WERI-Rb-1 (cell line): ENCODE measurements around the gene CCDC80.

Experiments used
- DNase-seq: peaks from one replicate; pipeline ENCODE4 v3.0.0-alpha.2; 2020
- H3K27ac ChIP-seq: fragments of 250-450 bp; sonication (Bioruptor Pico); 2 replicates; pipeline ENCODE4 v1.5.1; 2020; ENCODE audit warnings: mild to moderate bottlenecking, moderate library complexity
- H3K27me3 ChIP-seq: fragments of 250-450 bp; sonication (Bioruptor Pico); 2 replicates; pipeline ENCODE4 v1.5.1; 2021; ENCODE audit warnings: mild to moderate bottlenecking, low read depth, moderate library complexity; ENCODE audit not compliant: insufficient read depth, severe bottlenecking
- H3K36me3 ChIP-seq: fragments of 250-450 bp; sonication (Bioruptor Pico); 2 replicates; pipeline ENCODE4 v1.5.1; 2020; ENCODE audit warnings: mild to moderate bottlenecking, moderate library complexity
- H3K4me3 ChIP-seq: 2 replicates; pipeline ENCODE4 v1.5.1; 2011; ENCODE audit warnings: low read depth, mild to moderate bottlenecking, control low read depth, low read length
- H3K9me3 ChIP-seq: fragments of 250-450 bp; sonication (Bioruptor Pico); 2 replicates; pipeline ENCODE4 v1.5.1; 2021; ENCODE audit warnings: mild to moderate bottlenecking, moderate library complexity; ENCODE audit not compliant: severe bottlenecking
- CTCF ChIP-seq: IDR thresholded peaks from 2 replicates; pipeline ENCODE4 v1.5.1; 2011; ENCODE audit warnings: low read depth, mild to moderate bottlenecking, control low read depth, inconsistent platforms, low read length

Gene CCDC80

GRCh38 chr3:112687616-112688015 lies 46.7 kb upstream of the CCDC80 start:
- no peak for DNase-seq
- H3K27ac ChIP-seq, result no peak overlapping the region
- no peaks in the 10 kb centered on the region for H3K9me3 ChIP-seq
- TF ChIP-seq CTCF, result no peak
- peaks cover 45% of the 10 kb centered on the region for H3K27me3 ChIP-seq
- no peaks in the 10 kb centered on the region for H3K36me3 ChIP-seq
- no peak overlapping the region for H3K4me3 ChIP-seq

- TF ChIP-seq CTCF, result no peak
- no peaks in the 10 kb centered on the region for H3K9me3 ChIP-seq
- no peaks in the 10 kb centered on the region for H3K36me3 ChIP-seq
- H3K27ac ChIP-seq, result no peak overlapping the region
- H3K4me3 ChIP-seq, result no peak overlapping the region
- H3K27me3 ChIP-seq, result peaks cover 48% of the 10 kb centered on the region
- no peak for DNase-seq
These were observed 46.3 kb upstream of the CCDC80 start for GRCh38 chr3:112687211-112687610.

GRCh38 chr3:112685956-112686799 lies 45.2 kb upstream of the CCDC80 start:
- Histone ChIP-seq H3K27ac (no peak overlapping the region), H3K27me3 (peaks cover 55% of the 10 kb centered on the region), H3K36me3 (no peaks in the 10 kb centered on the region), H3K4me3 (no peak overlapping the region), H3K9me3 (no peaks in the 10 kb centered on the region)
- TF ChIP-seq CTCF, result no peak
- no peak for DNase-seq

- H3K4me3 ChIP-seq, result no peak overlapping the region
- H3K27me3 ChIP-seq, result peaks cover 57% of the 10 kb centered on the region
- H3K36me3 ChIP-seq, result no peaks in the 10 kb centered on the region
- no peak for TF ChIP-seq CTCF
- no peaks in the 10 kb centered on the region for H3K9me3 ChIP-seq
- no peak overlapping the region for H3K27ac ChIP-seq
- no peak for DNase-seq
These were observed 44.5 kb upstream of the CCDC80 start for GRCh38 chr3:112685420-112685819.

GRCh38 chr3:112682361-112682760 lies 41.4 kb upstream of the CCDC80 start:
- DNase-seq, result no peak
- no peaks in the 10 kb centered on the region for H3K36me3 ChIP-seq
- no peak overlapping the region for H3K4me3 ChIP-seq
- peaks cover 2% of the 10 kb centered on the region for H3K9me3 ChIP-seq
- H3K27ac ChIP-seq, result no peak overlapping the region
- H3K27me3 ChIP-seq, result peaks cover 77% of the 10 kb centered on the region
- no peak for TF ChIP-seq CTCF
